HepG2 (cell line): ENCODE data around the gene NOL4L. TPM values are rescaled to one million over a fixed set of nuclear protein-coding genes. Genes with fewer than 3 reads are reported as not detected.

Source experiments
- CBFB ChIP-seq: sonication (generic); formaldehyde crosslinking; IDR thresholded peaks from 2 replicates; pipeline ENCODE4 v1.4.0; 2020; ENCODE audit warnings: missing genetic modification reagents
- CSRNP1 ChIP-seq: sonication (generic); formaldehyde crosslinking; IDR thresholded peaks from 2 replicates; pipeline ENCODE4 v1.8.1; 2023; ENCODE audit warnings: mild to moderate bottlenecking, missing genetic modification reagents
- DR1 ChIP-seq: sonication (generic); formaldehyde crosslinking; IDR thresholded peaks from 2 replicates; pipeline ENCODE4 v1.8.0; 2021; ENCODE audit warnings: mild to moderate bottlenecking, missing genetic modification reagents, inconsistent platforms
- FOSL1 ChIP-seq: sonication (generic); formaldehyde crosslinking; IDR thresholded peaks from 2 replicates; pipeline ENCODE4 v1.9.0; 2021; ENCODE audit warnings: missing genetic modification reagents, borderline replicate concordance
- KDM5B ChIP-seq: sonication (generic); formaldehyde crosslinking; IDR thresholded peaks from 2 replicates; pipeline ENCODE4 v1.4.0; 2020; ENCODE audit warnings: missing genetic modification reagents, mild to moderate bottlenecking, borderline replicate concordance
- MLLT10 ChIP-seq: sonication (generic); formaldehyde crosslinking; IDR thresholded peaks from 2 replicates; pipeline ENCODE4 v1.4.0; 2020; ENCODE audit warnings: missing genetic modification reagents
- PLRG1 ChIP-seq: fragments of 450-650 bp; conservative IDR thresholded peaks from 2 replicates; pipeline ENCODE4 v1.6.1; 2016
- PLSCR1 ChIP-seq: sonication (generic); formaldehyde crosslinking; IDR thresholded peaks from 2 replicates; pipeline ENCODE4 v1.5.0; 2020; ENCODE audit warnings: missing genetic modification reagents, mild to moderate bottlenecking, borderline replicate concordance
- RORA ChIP-seq: sonication (generic); formaldehyde crosslinking; IDR thresholded peaks from 2 replicates; pipeline ENCODE4 v1.5.0; 2020; ENCODE audit warnings: mild to moderate bottlenecking, missing genetic modification reagents, moderate library complexity
- THAP11 ChIP-seq: IDR thresholded peaks from 2 replicates; pipeline ENCODE4 v1.6.1; 2016; ENCODE audit warnings: missing biosample characterization, missing genetic modification reagents
- THYN1 ChIP-seq: sonication (generic); formaldehyde crosslinking; IDR thresholded peaks from 2 replicates; pipeline ENCODE4 v1.8.1; 2023; ENCODE audit warnings: low read depth, mild to moderate bottlenecking, moderate library complexity, missing genetic modification reagents, borderline replicate concordance
- TOPORS ChIP-seq: sonication (generic); formaldehyde crosslinking; IDR thresholded peaks from 2 replicates; pipeline ENCODE4 v1.8.0; 2023; ENCODE audit warnings: mild to moderate bottlenecking, missing genetic modification reagents
- ZNF367 ChIP-seq: sonication (generic); formaldehyde crosslinking; IDR thresholded peaks from 2 replicates; pipeline ENCODE4 v1.4.0; 2020; ENCODE audit warnings: missing genetic modification reagents, borderline replicate concordance
- ZNF451 ChIP-seq: sonication (generic); formaldehyde crosslinking; IDR thresholded peaks from 2 replicates; pipeline ENCODE4 v1.5.0; 2020; ENCODE audit warnings: mild to moderate bottlenecking, missing genetic modification reagents
- ZNF484 ChIP-seq: sonication (generic); formaldehyde crosslinking; IDR thresholded peaks from 2 replicates; pipeline ENCODE4 v1.5.1; 2020; ENCODE audit warnings: mild to moderate bottlenecking, low read depth, missing genetic modification reagents, borderline replicate concordance
- ZNF512B ChIP-seq: sonication (generic); formaldehyde crosslinking; IDR thresholded peaks from 2 replicates; pipeline ENCODE4 v1.5.1; 2020; ENCODE audit warnings: missing genetic modification reagents, mild to moderate bottlenecking, borderline replicate concordance
- ZNF629 ChIP-seq: sonication (generic); formaldehyde crosslinking; conservative IDR thresholded peaks from 2 replicates; pipeline ENCODE4 v1.5.0; 2020; ENCODE audit warnings: missing genetic modification reagents
- ZNF780A ChIP-seq: sonication (generic); formaldehyde crosslinking; IDR thresholded peaks from 2 replicates; pipeline ENCODE4 v1.8.0; 2022; ENCODE audit warnings: mild to moderate bottlenecking, missing genetic modification reagents, moderate library complexity
- ZNF800 ChIP-seq: sonication (generic); formaldehyde crosslinking; IDR thresholded peaks from 2 replicates; pipeline ENCODE4 v1.4.0; 2020; ENCODE audit warnings: missing genetic modification reagents
- ZNF879 ChIP-seq: sonication (generic); formaldehyde crosslinking; IDR thresholded peaks from 2 replicates; pipeline ENCODE4 v1.8.1; 2023; ENCODE audit warnings: missing genetic modification reagents
- ZSCAN21 ChIP-seq: sonication (generic); formaldehyde crosslinking; IDR thresholded peaks from 2 replicates; pipeline ENCODE4 v1.8.0; 2022; ENCODE audit warnings: mild to moderate bottlenecking, missing genetic modification reagents, moderate library complexity, borderline replicate concordance
- polyA plus RNA-seq, 8 experiments: library from polyadenylated mRNA; depleted of rRNA in 3 of 8; stranded (reverse) in 7 of 8; unstranded in 1 of 8; fragments of >200 nt; fragmentation: Illumina TruSeq in 4 of 8; extraction: Trizol in 4 of 8; gene quantifications; 2 replicates each; pipeline versions ENCODE4 v1.2.1 to v1.2.3, GENCODE V29; 2011 to 2016; ENCODE audit warnings: low read depth in 4 of 8, missing spikeins in 1 of 8, mixed read lengths in 1 of 8; ENCODE audit not compliant: insufficient read depth in 1 of 8
- total RNA-seq, 5 experiments: library from RNA; depleted of rRNA; stranded (reverse); fragments of >200 nt; fragmentation: Illumina TruSeq; extraction: Trizol; gene quantifications; 2 replicates each; pipeline ENCODE4 v1.2.3, GENCODE V29; 2016; ENCODE audit warnings: low read depth in 1 of 5

NOL4L gene
- total and polyA plus RNA-seq, 2 of the 13 experiments (the other 11 are each of a cell fraction or from before 2014, with no cell fraction given) = 16.6 to 35.4 TPM

- peak; percentile 89 for TF ChIP-seq ZSCAN21 (CRISPR knock-in tag)
- TF ChIP-seq PLSCR1 (CRISPR knock-in tag) = no peak
- no peak for TF ChIP-seq DR1 (CRISPR knock-in tag)
- no peak; the same call in 1 of the 2 replicates for TF ChIP-seq CSRNP1 (CRISPR knock-in tag)
- no peak for TF ChIP-seq ZNF484 (CRISPR knock-in tag)
- peak; percentile 26 for TF ChIP-seq CBFB (CRISPR knock-in tag)
- 0 out of 2 replicates have a peak, but pooled peaks have one; percentile 34 for TF ChIP-seq ZNF800
- no peak for TF ChIP-seq ZNF367 (CRISPR knock-in tag)
- no peak for TF ChIP-seq FOSL1 (CRISPR knock-in tag)
- peak; percentile 58; the same call in 1 of the 2 replicates for TF ChIP-seq KDM5B (CRISPR knock-in tag)
- peak; percentile 71; the same call in 1 of the 2 replicates for TF ChIP-seq ZNF629 (CRISPR knock-in tag)
- peak; percentile 85; the same call in 1 of the 2 replicates for TF ChIP-seq ZNF512B (CRISPR knock-in tag)
- no peak for TF ChIP-seq ZNF780A (CRISPR knock-in tag)
- no peak for TF ChIP-seq PLRG1
- no peak; the same call in 1 of the 2 replicates for TF ChIP-seq TOPORS (CRISPR knock-in tag)
- no peak for TF ChIP-seq RORA (CRISPR knock-in tag)
- no peak for TF ChIP-seq MLLT10
- TF ChIP-seq THAP11 (CRISPR knock-in tag) = peak; percentile 66
- TF ChIP-seq ZNF451 = peak; percentile 18; the same call in 1 of the 2 replicates
- no peak for TF ChIP-seq THYN1 (CRISPR knock-in tag)
- TF ChIP-seq ZNF879 (CRISPR knock-in tag) = 0 out of 2 replicates have a peak, but pooled peaks have one; percentile 62
Observed at GRCh38 chr20:32473231-32474008, 111.7 kb downstream of the NOL4L start (continued).
